KMS-11 (cell line): ENCODE results near the gene SELENOV.

Experiments
- H2AFZ ChIP-seq: fragments of 200-600 bp; sonication (generic); 2 replicates; pipeline ENCODE4 v1.6.1; 2016; ENCODE audit warnings: antibody characterized with exemption, mixed run types, low read depth
- H3K27ac ChIP-seq: fragments of 200-600 bp; sonication (generic); 2 replicates; pipeline ENCODE4 v1.6.1; 2016; ENCODE audit warnings: mild to moderate bottlenecking, mixed run types
- H3K27me3 ChIP-seq: fragments of 200-600 bp; sonication (generic); 2 replicates; pipeline ENCODE4 v1.6.1; 2017; ENCODE audit warnings: mild to moderate bottlenecking, low read depth, mixed run types, moderate library complexity; ENCODE audit not compliant: insufficient read depth
- H3K36me3 ChIP-seq: fragments of 200-600 bp; sonication (generic); 2 replicates; pipeline ENCODE4 v1.6.1; 2017; ENCODE audit warnings: mild to moderate bottlenecking, mixed run types; ENCODE audit not compliant: insufficient read depth
- H3K4me1 ChIP-seq: fragments of 200-600 bp; sonication (generic); 2 replicates; pipeline ENCODE4 v1.6.1; 2016; ENCODE audit warnings: mild to moderate bottlenecking, low read depth, mixed run types; ENCODE audit not compliant: poor library complexity, severe bottlenecking
- H3K4me2 ChIP-seq: fragments of 200-600 bp; sonication (generic); 2 replicates; pipeline ENCODE4 v1.7.0; 2016; ENCODE audit warnings: mild to moderate bottlenecking, mixed run types
- H3K4me3 ChIP-seq: fragments of 200-600 bp; sonication (generic); IDR thresholded peaks from 2 replicates; pipeline ENCODE4 v1.6.1; 2017; ENCODE audit warnings: low read depth, low read length, mixed read lengths; ENCODE audit not compliant: insufficient read depth
- H3K79me2 ChIP-seq: fragments of 200-600 bp; sonication (generic); 2 replicates; pipeline ENCODE4 v1.6.1; 2016; ENCODE audit warnings: low read depth, mixed run types; ENCODE audit not compliant: insufficient read depth
- H3K9ac ChIP-seq: fragments of 200-600 bp; sonication (generic); 2 replicates; pipeline ENCODE4 v1.6.1; 2016; ENCODE audit warnings: mild to moderate bottlenecking, mixed run types
- H4K20me1 ChIP-seq: fragments of 200-600 bp; sonication (generic); 2 replicates; pipeline ENCODE4 v1.6.1; 2016; ENCODE audit warnings: mild to moderate bottlenecking, mixed run types; ENCODE audit not compliant: insufficient read depth
- CTCF ChIP-seq: fragments of 200-600 bp; sonication (generic); conservative IDR thresholded peaks from 2 replicates; pipeline ENCODE4 v1.6.1; 2017; ENCODE audit warnings: low read depth, mild to moderate bottlenecking, antibody characterized with exemption, low read length, moderate library complexity, mixed read lengths

Gene SELENOV

GRCh38 chr19:39489756-39490155 lies 25.2 kb upstream of the SELENOV start:
- Histone ChIP-seq H3K4me3 (no peak overlapping the region), H2AFZ (no peak overlapping the region), H3K27me3 (no peaks in the 10 kb centered on the region), H3K9ac (no peak overlapping the region), H3K27ac (no peak overlapping the region), H4K20me1 (no peaks in the 10 kb centered on the region), H3K79me2 (no peaks in the 10 kb centered on the region), H3K4me2 (no peak overlapping the region), H3K4me1 (no peaks in the 10 kb centered on the region), H3K36me3 (no peaks in the 10 kb centered on the region; the same call in 1 of the 2 replicates)
- no peak for TF ChIP-seq CTCF

GRCh38 chr19:39492225-39492624 lies 22.7 kb upstream of the SELENOV start:
- TF ChIP-seq CTCF, result no peak
- H3K27ac ChIP-seq, result no peak overlapping the region
- H3K79me2 ChIP-seq, result no peaks in the 10 kb centered on the region
- H3K4me2 ChIP-seq, result no peak overlapping the region
- peaks cover under 1% of the 10 kb centered on the region for H3K4me1 ChIP-seq
- peaks cover 17% of the 10 kb centered on the region; the same call in 1 of the 2 replicates for H3K27me3 ChIP-seq
- H4K20me1 ChIP-seq, result no peaks in the 10 kb centered on the region
- no peak overlapping the region for H3K9ac ChIP-seq
- no peaks in the 10 kb centered on the region for H3K36me3 ChIP-seq
- no peak overlapping the region for H2AFZ ChIP-seq
- H3K4me3 ChIP-seq, result no peak overlapping the region

- Histone ChIP-seq H4K20me1 (no peaks in the 10 kb centered on the region), H3K36me3 (no peaks in the 10 kb centered on the region)
- no peak for TF ChIP-seq CTCF
Observed at GRCh38 chr19:39492788-39493187, 22.2 kb upstream of the SELENOV start.

GRCh38 chr19:39494661-39495060 lies 20.3 kb upstream of the SELENOV start:
- Histone ChIP-seq H3K27ac (no peak overlapping the region), H3K4me1 (peaks cover 13% of the 10 kb centered on the region), H3K9ac (no peak overlapping the region), H3K36me3 (no peaks in the 10 kb centered on the region), H3K4me2 (no peak overlapping the region), H3K4me3 (no peak overlapping the region), H3K79me2 (no peaks in the 10 kb centered on the region), H2AFZ (no peak overlapping the region), H4K20me1 (no peaks in the 10 kb centered on the region), H3K27me3 (peaks cover 41% of the 10 kb centered on the region)
- TF ChIP-seq CTCF, result no peak

More at GRCh38 chr19:39492788-39493187, 22.2 kb upstream of the SELENOV start:
- Histone ChIP-seq H3K4me1 (peaks cover 6% of the 10 kb centered on the region), H3K4me2 (no peak overlapping the region), H3K9ac (no peak overlapping the region), H3K79me2 (no peaks in the 10 kb centered on the region), H3K27ac (no peak overlapping the region), H3K4me3 (no peak overlapping the region), H2AFZ (no peak overlapping the region), H3K27me3 (peaks cover 22% of the 10 kb centered on the region)
